BJ (cell line): Measurements from ENCODE around the gene FBXL12. TPM values are rescaled to one million over a fixed set of nuclear protein-coding genes. Genes with fewer than 3 reads are reported as not detected.

ENCODE experiments used
- CTCF ChIA-PET: fragments of 350-600 bp; formaldehyde crosslinking; extraction: SDS; loops from one replicate; lab custom pipeline; 2021; ENCODE audit warnings: antibody characterized with exemption, inconsistent platforms; lab: Yijun Ruan, JAX
- POLR2A ChIA-PET: fragments of 300-600 bp; sonication (Branson Sonifier 250); formaldehyde crosslinking; extraction: SDS; loops from one replicate; lab custom pipeline; 2021; ENCODE audit warnings: antibody characterized with exemption; lab: Charles Lee
- DNase-seq: peaks from one replicate; pipeline ENCODE4 v3.0.0-alpha.2; 2011; ENCODE audit warnings: low read depth
- H3K27me3 ChIP-seq: 2 replicates; pipeline ENCODE4 v1.6.0; 2011; ENCODE audit warnings: low read length; ENCODE audit not compliant: control insufficient read depth, insufficient read depth
- H3K36me3 ChIP-seq: 2 replicates; pipeline ENCODE4 v1.5.1; 2011; ENCODE audit warnings: low read length; ENCODE audit not compliant: control insufficient read depth, insufficient read depth
- H3K4me3 ChIP-seq: 2 replicates; pipeline ENCODE4 v1.5.1; 2011; ENCODE audit warnings: low read depth, mild to moderate bottlenecking, control low read depth, low read length
- polyA plus RNA-seq: library from polyadenylated mRNA; depleted of rRNA; stranded (reverse); fragments of >200 nt; gene quantifications from 2 replicates; pipeline ENCODE4 v1.2.3, GENCODE V29; 2011
- TF ChIP-seq, protein P1 (sequence below): IDR thresholded peaks from 2 replicates; pipeline ENCODE4 v1.5.1; 2011; ENCODE audit warnings: low read depth, mild to moderate bottlenecking, control low read depth, inconsistent platforms, low read length, moderate library complexity; ENCODE audit not compliant: insufficient read depth

FBXL12 gene
- polyA plus RNA-seq, 1 experiment = 35.3 TPM

GRCh38 chr19:9819596-9819909, 674 bp upstream of the FBXL12 start:
- Histone ChIP-seq H3K36me3 (no peaks in the 10 kb centered on the region), H3K4me3 (peak overlapping the region; percentile 28), H3K27me3 (no peaks in the 10 kb centered on the region)
- no peak for DNase-seq
- CTCF ChIA-PET = interaction anchor here (0.7 to 1.2 kb wide), 2 partner anchors 22 to 24 kb away, joined by 4 read pairs; no protein-coding TSS in a partner anchor
- POLR2A ChIA-PET = interaction anchor here (0.5 kb wide), 1 partner anchor 514 kb away, joined by 4 read pairs; no protein-coding TSS in a partner anchor
- TF ChIP-seq, protein P1, sequence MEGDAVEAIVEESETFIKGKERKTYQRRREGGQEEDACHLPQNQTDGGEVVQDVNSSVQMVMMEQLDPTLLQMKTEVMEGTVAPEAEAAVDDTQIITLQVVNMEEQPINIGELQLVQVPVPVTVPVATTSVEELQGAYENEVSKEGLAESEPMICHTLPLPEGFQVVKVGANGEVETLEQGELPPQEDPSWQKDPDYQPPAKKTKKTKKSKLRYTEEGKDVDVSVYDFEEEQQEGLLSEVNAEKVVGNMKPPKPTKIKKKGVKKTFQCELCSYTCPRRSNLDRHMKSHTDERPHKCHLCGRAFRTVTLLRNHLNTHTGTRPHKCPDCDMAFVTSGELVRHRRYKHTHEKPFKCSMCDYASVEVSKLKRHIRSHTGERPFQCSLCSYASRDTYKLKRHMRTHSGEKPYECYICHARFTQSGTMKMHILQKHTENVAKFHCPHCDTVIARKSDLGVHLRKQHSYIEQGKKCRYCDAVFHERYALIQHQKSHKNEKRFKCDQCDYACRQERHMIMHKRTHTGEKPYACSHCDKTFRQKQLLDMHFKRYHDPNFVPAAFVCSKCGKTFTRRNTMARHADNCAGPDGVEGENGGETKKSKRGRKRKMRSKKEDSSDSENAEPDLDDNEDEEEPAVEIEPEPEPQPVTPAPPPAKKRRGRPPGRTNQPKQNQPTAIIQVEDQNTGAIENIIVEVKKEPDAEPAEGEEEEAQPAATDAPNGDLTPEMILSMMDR = no peak

DNA sequence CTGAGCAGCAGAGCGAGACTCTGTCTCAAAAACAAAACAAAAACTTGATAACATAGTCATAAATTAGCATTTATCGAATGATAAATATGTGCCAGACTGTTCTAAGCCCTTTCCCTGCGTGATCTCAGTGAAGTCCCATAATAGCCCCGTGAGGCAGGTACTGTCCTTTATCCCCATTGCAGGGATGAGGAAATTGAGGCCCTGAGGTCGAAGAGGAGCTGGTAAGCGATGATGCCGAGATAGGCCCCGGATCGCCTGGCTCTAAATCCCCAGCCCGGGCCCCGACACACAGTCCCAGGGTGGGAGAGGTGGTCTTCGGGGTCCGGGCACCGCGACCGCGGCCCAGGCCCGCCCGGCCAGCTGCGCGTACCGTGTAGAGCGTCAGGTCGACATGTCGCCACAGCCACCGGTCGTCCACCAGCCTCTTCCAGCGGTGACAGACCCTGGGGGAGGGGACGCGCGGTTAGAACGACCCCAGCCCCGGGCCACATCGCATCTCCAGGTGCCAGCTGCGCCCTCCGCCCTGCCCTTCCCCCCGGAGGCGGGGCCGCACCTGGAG, 625 bp downstream of the FBXL12 start:
- DNase-seq = no peak
- ChIA-PET POLR2A (no interaction called here), CTCF (interaction anchor here (1.2 kb wide), 1 partner anchor 22 kb away, joined by 4 read pairs; no protein-coding TSS in a partner anchor)
- TF ChIP-seq, protein P1 = no peak
- H3K27me3 ChIP-seq = no peaks in the 10 kb centered on the region
- H3K36me3 ChIP-seq = no peaks in the 10 kb centered on the region
- H3K4me3 ChIP-seq = peak overlapping the region; percentile 96

- ChIA-PET POLR2A (no interaction called here), CTCF (no interaction called here)
- peaks cover 24% of the 10 kb centered on the region for H3K36me3 ChIP-seq
These were observed 7.7 kb downstream of the FBXL12 start for GRCh38 chr19:9811139-9811538.

DNA sequence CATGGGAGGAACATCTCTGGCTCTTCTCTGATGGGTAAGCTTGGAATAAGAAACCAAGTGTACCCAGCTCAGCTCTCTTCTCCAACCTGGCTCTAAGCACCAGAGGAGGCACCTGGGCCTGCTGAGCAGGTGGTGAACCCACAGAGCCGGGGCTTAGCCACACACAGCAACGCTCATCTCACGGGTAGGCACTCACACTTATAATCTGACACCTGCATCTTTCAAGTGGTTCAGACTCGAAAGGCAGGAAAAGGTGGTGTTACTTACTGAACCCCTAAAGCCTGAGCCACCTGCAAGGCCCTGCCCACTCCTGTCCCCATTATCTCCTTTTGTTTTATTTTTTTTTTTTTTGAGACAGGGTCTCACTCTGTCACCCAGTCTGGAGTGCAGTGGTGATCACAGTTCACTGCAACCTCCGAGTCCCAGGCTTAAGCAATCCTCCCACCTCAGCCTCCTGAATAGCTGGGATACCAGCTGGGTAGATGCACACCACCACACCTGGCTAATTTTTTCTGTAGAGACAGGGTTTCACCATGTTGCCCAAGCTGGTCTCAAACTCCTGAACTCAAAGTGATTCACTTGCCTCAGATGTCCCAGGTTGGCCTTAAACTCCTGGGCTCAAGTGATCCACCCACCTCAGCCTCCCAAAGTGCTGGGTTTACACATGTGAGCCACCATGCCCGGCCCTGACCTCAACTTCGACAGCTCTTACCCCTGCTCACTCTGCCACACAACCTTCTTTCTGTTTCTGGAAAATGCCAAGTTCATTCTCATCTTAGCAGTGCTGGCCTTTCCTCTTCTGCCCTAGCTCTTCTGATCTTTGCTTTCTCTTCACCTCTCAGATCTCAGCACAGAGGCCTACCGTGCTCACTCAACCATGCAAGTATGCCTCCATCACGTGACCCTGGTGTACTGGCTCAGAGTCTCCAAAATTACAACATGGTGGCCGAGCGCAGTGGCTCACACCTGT, 9.7 kb downstream of the FBXL12 start:
- TF ChIP-seq, protein P1 = no peak
- DNase-seq = no peak
- CTCF ChIA-PET = interaction anchor here (1.0 kb wide), 1 partner anchor 183 kb away, joined by 3 read pairs; no protein-coding TSS in a partner anchor
- H3K4me3 ChIP-seq = no peak overlapping the region
- H3K27me3 ChIP-seq = no peaks in the 10 kb centered on the region
- H3K36me3 ChIP-seq = peaks cover 26% of the 10 kb centered on the region
- POLR2A ChIA-PET = no interaction called here

More at GRCh38 chr19:9811139-9811538, 7.7 kb downstream of the FBXL12 start:
- Histone ChIP-seq H3K4me3 (no peak overlapping the region), H3K27me3 (no peaks in the 10 kb centered on the region)
- DNase-seq = no peak
- TF ChIP-seq, protein P1 = no peak

- no peak for DNase-seq
- ChIA-PET CTCF (interaction anchor here (2.4 kb wide), 1 partner anchor 9 kb away, joined by 11 read pairs; no protein-coding TSS in a partner anchor), POLR2A (no interaction called here)
These were observed 12.1 kb downstream of the FBXL12 start for GRCh38 chr19:9806803-9807202.

More at GRCh38 chr19:9806803-9807202, 12.1 kb downstream of the FBXL12 start:
- Histone ChIP-seq H3K27me3 (no peaks in the 10 kb centered on the region), H3K36me3 (peaks cover 26% of the 10 kb centered on the region), H3K4me3 (no peak overlapping the region)
- TF ChIP-seq, protein P1 = no peak
